Measurements from ENCODE around the gene GSPT1.
"Not testable (repeated sequence)": the region's sequence is repeated elsewhere in the genome, so short reads cannot be mapped to it uniquely, and the experiment has no call there.

Gene GSPT1

GRCh38 chr16:11915644-11916523 is at the start of gene GSPT1:
GSPT1 (minus strand) TSS chr16:11915956; CDS start chr16:11915720, 236 bp downstream.
- DNase-seq = peak; percentile 94

- no peak for DNase-seq
Measured at GRCh38 chr16:11964761-11965551, 49.2 kb upstream of the GSPT1 start, which contains the start of gene TNFRSF17. TNFRSF17 (plus strand) TSS chr16:11965210; CDS start chr16:11965325, 115 bp downstream.

- no peak for DNase-seq
Measured at GRCh38 chr16:11963706-11964105, 48.0 kb upstream of the GSPT1 start.

GRCh38 chr16:11962978-11963377 is 47.2 kb upstream of the GSPT1 start:
- not testable (repeated sequence) for DNase-seq

GRCh38 chr16:11962457-11962856 is 46.7 kb upstream of the GSPT1 start:
- DNase-seq = peak in 1 of 2 experiments; percentile 30

- no peak for DNase-seq
Measured at GRCh38 chr16:11957591-11958395, 42.0 kb upstream of the GSPT1 start.

- no peak for DNase-seq
Measured at GRCh38 chr16:11956558-11956957, 40.8 kb upstream of the GSPT1 start.

GRCh38 chr16:11955713-11956123 is 40.0 kb upstream of the GSPT1 start:
- DNase-seq = no peak

- DNase-seq = not testable (repeated sequence)
Measured at GRCh38 chr16:11953576-11953975, 37.8 kb upstream of the GSPT1 start.

- DNase-seq = no peak
Measured at GRCh38 chr16:11950388-11950787, 34.6 kb upstream of the GSPT1 start.

- DNase-seq = peak; percentile 32 to 45
Measured at GRCh38 chr16:11949527-11949926, 33.8 kb upstream of the GSPT1 start.

GRCh38 chr16:11948819-11949218 is 33.1 kb upstream of the GSPT1 start:
- no peak for DNase-seq

- DNase-seq = no peak
Measured at GRCh38 chr16:11946433-11946832, 30.7 kb upstream of the GSPT1 start.

- DNase-seq = not testable (repeated sequence)
Measured at GRCh38 chr16:11941945-11942344, 26.2 kb upstream of the GSPT1 start, which contains the start of gene NPIPB2. NPIPB2 (minus strand) TSS chr16:11942045; CDS start chr16:11942045, 0 bp downstream.

GRCh38 chr16:11927350-11927749 is 11.6 kb upstream of the GSPT1 start:
- not testable (repeated sequence) for DNase-seq

- not testable (repeated sequence) for DNase-seq
Measured at GRCh38 chr16:11924046-11924445, 8.3 kb upstream of the GSPT1 start.

GRCh38 chr16:11916524-11917285 is 949 bp upstream of the GSPT1 start:
- DNase-seq = no peak

GRCh38 chr16:11915114-11915643 is 577 bp downstream of the GSPT1 start:
- no peak for DNase-seq

GRCh38 chr16:11914210-11915113 is 1.3 kb downstream of the GSPT1 start:
- no peak for DNase-seq

- no peak for DNase-seq
Measured at GRCh38 chr16:11913425-11914079, 2.2 kb downstream of the GSPT1 start.

All from AML-193 (cell line).